Aorta (tissue), 5 donors: ENCODE results near the gene UGGT2. TPM values are rescaled to one million over a fixed set of nuclear protein-coding genes. Genes with fewer than 3 reads are reported as not detected.
"Not testable (repeated sequence)": the region's sequence is repeated elsewhere in the genome, so short reads cannot be mapped to it uniquely, and the experiment has no call there.

ENCODE experiments used
- ATAC-seq: fragments of 200-7000 bp; cut with Tn5 transposase; one replicate; pipeline ENCODE4 v1.9.1; 2022; ENCODE audit warnings: moderate library complexity; ENCODE audit not compliant: low FRiP score
- DNase-seq, 2 donors: peaks; one replicate each; pipeline ENCODE4 v3.0.0-alpha.2; 2020
- H3K27ac ChIP-seq, 2 donors: one replicate each; pipeline ENCODE4 v1.5.1; 2013; ENCODE audit warnings: low read length in 2 of 2, mild to moderate bottlenecking in 2 of 2, moderate library complexity in 2 of 2, control low read depth in 1 of 2, inconsistent platforms in 1 of 2, low read depth in 1 of 2
- H3K27me3 ChIP-seq, 2 donors: one replicate each; pipeline ENCODE4 v1.6.1; 2013; ENCODE audit warnings: control low read depth in 1 of 2, low read length in 1 of 2, mild to moderate bottlenecking in 1 of 2, moderate library complexity in 1 of 2; ENCODE audit not compliant: insufficient read depth in 2 of 2, control insufficient read depth in 1 of 2
- H3K36me3 ChIP-seq, 2 donors: one replicate each; pipeline ENCODE4 v1.6.1; 2013; ENCODE audit warnings: control low read depth in 1 of 2, low read length in 1 of 2, mild to moderate bottlenecking in 1 of 2; ENCODE audit not compliant: insufficient read depth in 2 of 2, control insufficient read depth in 1 of 2
- H3K4me1 ChIP-seq, 2 donors: one replicate each; pipeline ENCODE4 v1.6.1; 2013; ENCODE audit warnings: low read length in 2 of 2, control low read depth in 1 of 2, mild to moderate bottlenecking in 1 of 2, moderate library complexity in 1 of 2; ENCODE audit not compliant: insufficient read depth in 2 of 2, control insufficient read depth in 1 of 2
- H3K4me3 ChIP-seq, 2 donors: one replicate each; pipeline ENCODE4 v1.5.1; 2013; ENCODE audit warnings: low read length in 2 of 2, control low read depth in 1 of 2, mild to moderate bottlenecking in 1 of 2
- H3K9me3 ChIP-seq: one replicate; pipeline ENCODE4 v1.6.1; 2013; ENCODE audit warnings: mild to moderate bottlenecking, low read length; ENCODE audit not compliant: control insufficient read depth
- WGBS, 2 donors: extraction: QIAGEN DNeasy Blood & Tissue Kit; methylation state at CpG; one replicate each; pipeline ENCODE4 v1.1.7; 2013; 5-methylcytosine and 5-hydroxymethylcytosine counted together
- intact Hi-C, 2 donors: fragments of 100-400 bp; cut with DNase I; formaldehyde crosslinking; loops; one replicate each; pipeline versions ENCODE4 v1.14.2 to v1.15.0; 2022
- polyA plus RNA-seq, 2 donors: library from polyadenylated mRNA; stranded (reverse); fragments of 200-250 nt; gene quantifications; one replicate each; pipeline ENCODE4 v1.2.3, GENCODE V29; 2013
- total RNA-seq, 2 donors: library from RNA; stranded (reverse); fragmentation: NEBNext Ultra II Directional; extraction: Animal tissue kit (Norgen Biotek cat#: 25700); gene quantifications; one replicate each; pipeline ENCODE4 v1.2.1, GENCODE V29; 2021
- donor health status: healthy with polysubstance abuse.
- donor health status: Bipolar disorder and iron deficiency.
- donor health status: DM: no; HTN: no; CAD: no.
- donor health status: DM: no; HTN: no; CAD: no.
- donor health status: DM: yes; HTN: yes; CAD: no.

UGGT2 gene
- total and polyA plus RNA-seq, 4 donors: 8.3 to 69.8 (median 38.8) TPM

DNA sequence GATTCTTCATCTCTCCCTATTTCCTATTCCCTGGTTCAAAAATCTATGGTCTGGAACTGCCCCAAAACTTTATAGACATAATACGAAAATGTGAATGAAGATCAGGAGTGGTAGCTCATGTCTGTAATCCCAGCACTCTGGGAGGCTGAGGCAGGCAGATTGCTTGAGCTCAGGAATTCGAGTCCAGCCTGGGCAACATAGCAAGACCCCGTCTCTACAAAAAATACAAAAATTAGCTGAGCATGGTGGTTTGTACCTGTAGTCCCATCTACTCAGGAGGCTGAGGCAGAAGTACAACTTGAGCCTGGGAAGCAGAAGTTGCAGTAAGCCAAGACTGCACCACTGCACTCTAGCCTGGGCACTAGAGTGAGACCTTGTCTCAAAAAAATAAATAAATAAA is 35.1 kb downstream of the UGGT2 start:
- intact Hi-C loops: loop anchor here in 1 of 2 donors (10.0 kb wide), 1 partner anchor 47 kb away; no protein-coding TSS in a partner anchor
- peaks cover 4% of the 10 kb centered on the region for H3K9me3 ChIP-seq
- ATAC-seq: no peak
- H3K27me3 ChIP-seq: no peaks in the 10 kb centered on the region
- H3K4me3 ChIP-seq: no peak overlapping the region
- peaks cover 0 to 3% of the 10 kb centered on the region in 2 donors for H3K4me1 ChIP-seq
- H3K27ac ChIP-seq: no peak overlapping the region
- 91 to 98% methylated on average over 3 of the region's 3 CpGs for WGBS, 2 donors
- no peak for DNase-seq
- H3K36me3 ChIP-seq: peaks cover 0 to 1% of the 10 kb centered on the region in 2 donors

DNA sequence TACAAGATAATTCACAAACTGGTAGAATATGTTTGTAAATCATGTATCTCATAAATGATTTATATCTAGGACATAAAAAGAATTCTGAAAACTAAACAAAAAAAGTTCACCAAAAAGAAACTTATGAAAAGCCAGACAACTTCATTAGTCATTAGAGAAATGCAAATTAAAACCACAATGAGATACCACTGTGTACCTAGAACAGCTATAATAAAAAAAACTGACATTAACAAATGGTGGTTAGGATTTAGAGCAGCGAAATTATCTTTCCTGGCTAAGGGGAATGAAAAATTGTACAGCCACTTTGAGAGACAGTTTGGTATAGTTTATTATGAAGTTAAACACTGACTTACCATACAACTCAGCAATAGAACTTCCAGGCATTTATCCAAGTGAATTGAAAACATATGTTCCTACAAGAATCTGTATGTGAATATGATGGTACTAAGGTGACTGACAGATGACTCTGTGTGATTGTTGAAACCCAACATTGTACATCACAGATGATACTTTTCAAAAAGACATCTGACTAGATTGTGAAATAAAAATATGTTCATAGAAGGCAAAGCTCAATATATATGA is 41.8 kb downstream of the UGGT2 start:
- Histone ChIP-seq H3K4me1 (peaks cover 0 to 2% of the 10 kb centered on the region in 2 donors), H3K27me3 (no peaks in the 10 kb centered on the region), H3K36me3 (no peaks in the 10 kb centered on the region), H3K9me3 (peaks cover 3% of the 10 kb centered on the region), H3K27ac (no peak overlapping the region), H3K4me3 (no peak overlapping the region)
- intact Hi-C loops: loop anchor here in 1 of 2 donors (10.0 kb wide), 1 partner anchor 53 kb away; no protein-coding TSS in a partner anchor
- DNase-seq: no peak
- ATAC-seq: no peak
- WGBS, 2 donors: 87% methylated on average over 1 of the region's 1 CpG

DNA sequence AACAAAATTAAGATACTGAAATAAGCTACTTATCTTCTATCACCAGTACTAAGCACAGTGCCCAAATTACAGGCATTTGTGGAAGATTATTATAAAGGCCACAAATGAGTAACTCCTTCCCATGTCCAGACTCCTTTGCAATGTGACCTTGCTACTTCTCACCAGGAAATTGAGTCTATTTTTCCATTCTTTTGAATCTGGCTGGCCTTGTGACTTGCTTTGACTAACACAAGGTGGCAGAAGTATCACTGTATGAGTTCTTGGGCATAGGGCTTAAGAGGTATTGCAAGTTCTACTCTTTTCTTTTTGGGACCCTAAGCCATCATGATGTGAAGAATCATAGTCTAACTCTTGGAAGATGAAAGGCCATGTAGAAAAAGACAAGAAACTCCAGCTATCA is 49.9 kb downstream of the UGGT2 start:
- H3K4me1 ChIP-seq: no peaks in the 10 kb centered on the region
- intact Hi-C loops: no loop called here
- H3K27me3 ChIP-seq: no peaks in the 10 kb centered on the region
- H3K4me3 ChIP-seq: no peak overlapping the region
- H3K27ac ChIP-seq: no peak overlapping the region
- no peak for ATAC-seq
- H3K9me3 ChIP-seq: no peaks in the 10 kb centered on the region
- DNase-seq: no peak
- H3K36me3 ChIP-seq: peaks cover 0 to 4% of the 10 kb centered on the region in 2 donors

DNA sequence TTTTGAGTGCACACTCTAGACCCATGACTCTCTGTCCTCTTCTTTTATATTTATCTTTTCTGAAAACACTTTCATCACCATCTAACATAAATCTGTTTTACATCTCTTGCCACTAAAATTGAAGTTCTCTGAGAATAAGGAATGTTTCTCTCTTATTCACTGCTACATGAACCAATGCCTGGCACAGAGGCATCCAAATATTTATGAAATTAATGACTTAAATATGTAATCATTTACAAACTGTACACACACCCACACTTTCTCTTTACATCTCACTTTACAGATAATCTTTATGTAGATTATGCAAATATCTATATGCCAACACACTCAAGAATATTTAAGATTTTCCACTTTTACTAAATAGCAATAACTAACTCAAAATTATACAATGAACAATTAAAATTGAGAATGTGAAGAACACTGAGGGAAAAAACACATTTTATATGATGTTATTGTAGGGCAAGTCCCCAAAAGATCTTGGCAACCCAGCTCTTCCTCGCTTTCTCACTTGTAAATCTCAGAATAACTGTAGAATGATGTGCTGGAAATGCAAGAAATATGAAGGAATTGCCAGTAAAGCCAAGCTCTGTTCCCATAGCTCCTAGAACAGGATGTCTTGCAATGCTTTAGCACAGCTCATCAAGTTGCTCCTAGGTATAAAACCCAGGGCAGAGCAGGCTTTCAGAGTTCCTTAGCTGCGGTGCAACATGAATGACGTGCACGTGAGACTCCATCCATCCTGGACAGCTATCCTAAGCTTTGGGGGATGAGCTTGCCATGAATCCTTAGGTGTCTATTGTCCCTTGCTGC is 50.7 kb downstream of the UGGT2 start:
- peaks cover 0 to 4% of the 10 kb centered on the region in 2 donors for H3K36me3 ChIP-seq
- WGBS, 2 donors: 93 to 94% methylated on average over 4 of the region's 4 CpGs
- H3K4me3 ChIP-seq: no peak overlapping the region
- ATAC-seq (no peak), DNase-seq (no peak)
- H3K27me3 ChIP-seq: no peaks in the 10 kb centered on the region
- no peaks in the 10 kb centered on the region for H3K4me1 ChIP-seq
- H3K27ac ChIP-seq: no peak overlapping the region
- intact Hi-C loops: no loop called here
- H3K9me3 ChIP-seq: no peaks in the 10 kb centered on the region

DNA sequence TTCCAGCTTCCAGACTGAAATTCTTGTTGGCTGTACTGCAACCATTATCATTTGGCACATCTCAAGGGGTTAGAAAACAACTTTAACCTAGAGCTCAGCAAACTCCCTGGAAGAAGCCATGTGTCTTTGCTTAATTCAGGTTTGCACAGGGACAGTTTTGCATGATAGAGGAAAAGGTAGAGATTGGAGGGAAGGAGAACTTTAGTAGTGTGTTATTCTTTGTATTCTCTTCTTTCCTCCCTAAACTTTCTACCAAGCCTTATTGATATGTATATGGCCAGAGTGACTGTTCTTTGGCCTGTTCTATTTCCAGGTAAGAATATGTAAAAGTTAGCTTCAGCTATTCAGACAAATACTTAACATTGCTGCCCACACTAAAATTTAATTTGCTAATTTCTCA is 53.1 kb downstream of the UGGT2 start:
- Histone ChIP-seq H3K27ac (no peak overlapping the region), H3K4me1 (no peaks in the 10 kb centered on the region), H3K9me3 (no peaks in the 10 kb centered on the region), H3K27me3 (no peaks in the 10 kb centered on the region), H3K4me3 (no peak overlapping the region), H3K36me3 (peaks cover 0 to under 1% of the 10 kb centered on the region in 2 donors)
- ATAC-seq: no peak
- no peak for DNase-seq
- intact Hi-C loops: no loop called here

DNA sequence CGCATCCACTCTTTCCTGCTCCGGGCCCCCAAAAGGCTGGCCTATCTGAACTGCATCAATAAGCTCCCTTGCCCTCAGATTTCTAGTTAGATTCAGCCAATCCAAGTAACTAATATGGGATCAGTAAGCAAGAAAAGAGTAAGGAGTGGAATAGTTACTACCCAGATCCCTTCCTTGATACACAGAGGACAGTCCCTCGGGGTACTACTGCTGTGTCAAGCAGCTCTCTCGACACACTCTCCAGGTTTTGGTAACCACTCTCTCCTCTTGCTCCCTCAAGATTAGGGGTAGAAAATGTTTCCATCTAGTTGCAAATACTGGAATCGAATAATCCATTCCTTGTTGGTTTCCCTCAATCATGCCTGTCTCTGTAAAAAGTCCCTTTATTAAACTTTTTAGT is 65.4 kb downstream of the UGGT2 start:
- Histone ChIP-seq H3K27me3 (no peaks in the 10 kb centered on the region), H3K36me3 (no peaks in the 10 kb centered on the region), H3K27ac (no peak overlapping the region), H3K9me3 (no peaks in the 10 kb centered on the region), H3K4me1 (no peaks in the 10 kb centered on the region), H3K4me3 (no peak overlapping the region)
- 96% methylated on average over 5 of the region's 5 CpGs for WGBS, 2 donors
- no peak for DNase-seq
- intact Hi-C loops: no loop called here
- ATAC-seq: no peak

DNA sequence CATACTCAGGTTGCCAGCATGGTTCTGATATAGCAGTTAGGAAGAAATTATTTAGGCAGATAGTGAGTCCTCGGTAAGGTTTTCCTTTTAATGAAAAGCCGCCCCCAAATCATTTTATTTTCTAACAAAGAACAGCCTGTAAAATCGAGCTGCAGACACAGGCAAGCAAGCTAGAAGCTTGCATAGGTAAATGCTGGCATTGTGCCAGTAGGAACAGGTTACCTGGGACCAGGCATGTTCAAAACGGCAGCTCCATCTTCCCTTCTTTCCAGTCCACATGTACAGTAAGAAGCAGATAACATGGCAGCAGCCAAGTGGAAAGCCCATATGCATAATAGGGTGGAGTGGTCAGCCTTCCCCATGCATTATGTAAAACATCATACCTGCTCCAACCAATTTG is 71.1 kb downstream of the UGGT2 start:
- DNase-seq (no peak), ATAC-seq (no peak)
- Histone ChIP-seq H3K9me3 (no peaks in the 10 kb centered on the region), H3K4me3 (no peak overlapping the region), H3K36me3 (peaks cover 0 to 2% of the 10 kb centered on the region in 2 donors), H3K27me3 (no peaks in the 10 kb centered on the region), H3K4me1 (no peaks in the 10 kb centered on the region), H3K27ac (no peak overlapping the region)
- intact Hi-C loops: no loop called here
- 87 to 89% methylated on average over 4 of the region's 4 CpGs for WGBS, 2 donors

DNA sequence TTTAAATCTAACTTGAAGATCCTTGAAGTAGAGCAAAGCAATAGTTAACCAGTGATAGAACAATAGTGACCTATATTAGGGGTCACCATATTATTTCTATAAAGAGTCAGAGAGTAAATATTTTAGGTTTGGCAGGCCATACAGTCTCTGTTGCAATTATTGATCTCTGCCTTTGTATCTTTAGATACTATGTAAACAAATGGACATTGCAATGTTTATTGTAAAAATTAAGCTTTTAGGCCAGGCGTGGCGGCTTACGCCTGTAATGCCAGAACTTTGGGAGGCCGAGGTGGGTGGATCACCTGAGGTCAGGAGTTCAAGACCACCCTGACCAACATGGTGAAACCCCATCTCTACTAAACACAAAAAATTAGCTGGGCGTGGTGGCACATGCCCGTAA is 80.5 kb downstream of the UGGT2 start:
- H3K27me3 ChIP-seq, H3K36me3 ChIP-seq, intact Hi-C loops, H3K27ac ChIP-seq, H3K4me3 ChIP-seq, DNase-seq, H3K9me3 ChIP-seq, H3K4me1 ChIP-seq, ATAC-seq: not testable (repeated sequence)
- WGBS, 2 donors: 99% methylated on average over 6 of the region's 6 CpGs

DNA sequence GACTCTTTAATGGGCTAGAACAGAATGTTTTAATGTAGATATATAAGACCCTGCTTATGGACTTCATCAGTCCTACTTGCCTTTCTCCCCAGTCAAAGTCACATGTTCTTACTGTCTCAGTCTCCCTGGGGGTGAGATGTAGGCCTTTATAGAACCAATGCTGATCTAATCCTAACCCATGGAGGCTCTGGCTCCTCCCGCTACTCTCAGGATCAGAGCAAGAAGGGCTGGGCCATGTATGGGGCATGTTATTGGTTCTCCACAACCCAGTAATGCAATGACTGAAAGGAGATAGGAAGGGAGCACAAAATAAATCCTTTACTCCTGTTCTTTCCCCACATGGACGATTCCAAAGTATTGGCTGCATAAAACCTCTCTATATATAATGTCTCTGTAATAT is 82.3 kb downstream of the UGGT2 start:
- H3K36me3 ChIP-seq: peaks cover 3 to 6% of the 10 kb centered on the region in 2 donors
- no peaks in the 10 kb centered on the region for H3K9me3 ChIP-seq
- ATAC-seq: no peak
- no peaks in the 10 kb centered on the region for H3K4me1 ChIP-seq
- no peaks in the 10 kb centered on the region for H3K27me3 ChIP-seq
- intact Hi-C loops: no loop called here
- no peak overlapping the region for H3K4me3 ChIP-seq
- DNase-seq: no peak
- WGBS, 2 donors: 89 to 93% methylated on average over 2 of the region's 2 CpGs
- no peak overlapping the region for H3K27ac ChIP-seq
